SK-N-SH treated with all-trans-retinoic acid at 6 μM for 48 hours (cell line): ENCODE data around the gene ENPP7.

Experiments used
- ARNTL ChIP-seq: fragments of 450-650 bp; formaldehyde crosslinking; IDR thresholded peaks from 2 replicates; pipeline ENCODE4 v1.5.0; 2020; ENCODE audit warnings: low read depth, mild to moderate bottlenecking, moderate library complexity, borderline replicate concordance
- BACH2 ChIP-seq: fragments of 250-450 bp; sonication (Bioruptor Pico); IDR thresholded peaks from 2 replicates; pipeline ENCODE4 v1.9.0; 2021; ENCODE audit warnings: mild to moderate bottlenecking, borderline replicate concordance
- ISL1 ChIP-seq: fragments of 250-450 bp; sonication (Bioruptor Pico); IDR thresholded peaks from 2 replicates; pipeline ENCODE4 v2.1.2; 2022; ENCODE audit warnings: mild to moderate bottlenecking, moderate library complexity
- RARB ChIP-seq: fragments of 250-450 bp; sonication (Bioruptor Pico); IDR thresholded peaks from 2 replicates; pipeline ENCODE4 v1.8.0; 2021; ENCODE audit warnings: mild to moderate bottlenecking, moderate library complexity
- ZFP30 ChIP-seq: fragments of 450-650 bp; formaldehyde crosslinking; IDR thresholded peaks from 2 replicates; pipeline ENCODE4 v1.5.0; 2022; ENCODE audit warnings: mild to moderate bottlenecking, moderate library complexity
- ZNF70 ChIP-seq: fragments of 450-650 bp; formaldehyde crosslinking; IDR thresholded peaks from 2 replicates; pipeline ENCODE4 v1.5.0; 2020; ENCODE audit warnings: mild to moderate bottlenecking, moderate library complexity
- TF ChIP-seq, protein P1 (sequence below): fragments of 250-450 bp; sonication (Bioruptor Pico); IDR thresholded peaks from 2 replicates; pipeline ENCODE4 v1.5.1; 2021; ENCODE audit warnings: mild to moderate bottlenecking, moderate library complexity
- TF ChIP-seq, protein P2 (sequence below): fragments of 250-450 bp; sonication (Bioruptor Pico); IDR thresholded peaks from 2 replicates; pipeline ENCODE4 v1.5.1; 2020; ENCODE audit warnings: low read depth, mild to moderate bottlenecking, moderate library complexity
- TF ChIP-seq, protein P3 (sequence below): fragments of 250-450 bp; sonication (Bioruptor Pico); IDR thresholded peaks from 2 replicates; pipeline ENCODE4 v1.8.0; 2020; ENCODE audit warnings: mild to moderate bottlenecking, moderate library complexity, borderline replicate concordance

DNA sequence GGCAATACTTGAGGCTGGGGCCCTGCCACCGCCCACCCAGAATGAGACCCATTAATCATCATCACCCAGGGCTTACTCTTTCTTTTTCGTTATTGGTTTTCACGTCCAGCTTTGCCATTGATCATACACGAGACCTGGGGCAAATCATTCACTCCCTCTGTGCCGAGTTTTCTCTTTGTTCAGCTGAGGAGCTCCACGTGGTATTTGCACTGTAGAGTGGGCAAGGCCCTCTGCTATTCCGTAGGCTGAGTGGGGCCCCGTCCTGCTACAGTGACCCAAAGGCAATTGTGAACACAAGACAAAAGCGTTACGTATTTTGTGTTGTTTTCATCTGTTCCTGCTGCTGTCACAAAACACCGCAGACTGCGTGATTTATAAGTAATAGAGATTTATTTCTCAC is 23.6 kb downstream of the ENPP7 start:
- TF ChIP-seq ZNF70 = no peak
- no peak for TF ChIP-seq ARNTL (CRISPR knock-in tag)
- TF ChIP-seq, protein P1, sequence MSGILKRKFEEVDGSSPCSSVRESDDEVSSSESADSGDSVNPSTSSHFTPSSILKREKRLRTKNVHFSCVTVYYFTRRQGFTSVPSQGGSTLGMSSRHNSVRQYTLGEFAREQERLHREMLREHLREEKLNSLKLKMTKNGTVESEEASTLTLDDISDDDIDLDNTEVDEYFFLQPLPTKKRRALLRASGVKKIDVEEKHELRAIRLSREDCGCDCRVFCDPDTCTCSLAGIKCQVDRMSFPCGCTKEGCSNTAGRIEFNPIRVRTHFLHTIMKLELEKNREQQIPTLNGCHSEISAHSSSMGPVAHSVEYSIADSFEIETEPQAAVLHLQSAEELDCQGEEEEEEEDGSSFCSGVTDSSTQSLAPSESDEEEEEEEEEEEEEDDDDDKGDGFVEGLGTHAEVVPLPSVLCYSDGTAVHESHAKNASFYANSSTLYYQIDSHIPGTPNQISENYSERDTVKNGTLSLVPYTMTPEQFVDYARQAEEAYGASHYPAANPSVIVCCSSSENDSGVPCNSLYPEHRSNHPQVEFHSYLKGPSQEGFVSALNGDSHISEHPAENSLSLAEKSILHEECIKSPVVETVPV (CRISPR knock-in tag) = no peak
- no peak for TF ChIP-seq BACH2 (CRISPR knock-in tag)
- TF ChIP-seq RARB (CRISPR knock-in tag) = no peak
- TF ChIP-seq ISL1 = no peak
- TF ChIP-seq, protein P2, sequence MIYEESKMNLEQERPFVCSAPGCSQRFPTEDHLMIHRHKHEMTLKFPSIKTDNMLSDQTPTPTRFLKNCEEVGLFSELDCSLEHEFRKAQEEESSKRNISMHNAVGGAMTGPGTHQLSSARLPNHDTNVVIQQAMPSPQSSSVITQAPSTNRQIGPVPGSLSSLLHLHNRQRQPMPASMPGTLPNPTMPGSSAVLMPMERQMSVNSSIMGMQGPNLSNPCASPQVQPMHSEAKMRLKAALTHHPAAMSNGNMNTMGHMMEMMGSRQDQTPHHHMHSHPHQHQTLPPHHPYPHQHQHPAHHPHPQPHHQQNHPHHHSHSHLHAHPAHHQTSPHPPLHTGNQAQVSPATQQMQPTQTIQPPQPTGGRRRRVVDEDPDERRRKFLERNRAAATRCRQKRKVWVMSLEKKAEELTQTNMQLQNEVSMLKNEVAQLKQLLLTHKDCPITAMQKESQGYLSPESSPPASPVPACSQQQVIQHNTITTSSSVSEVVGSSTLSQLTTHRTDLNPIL = no peak
- TF ChIP-seq, protein P3, sequence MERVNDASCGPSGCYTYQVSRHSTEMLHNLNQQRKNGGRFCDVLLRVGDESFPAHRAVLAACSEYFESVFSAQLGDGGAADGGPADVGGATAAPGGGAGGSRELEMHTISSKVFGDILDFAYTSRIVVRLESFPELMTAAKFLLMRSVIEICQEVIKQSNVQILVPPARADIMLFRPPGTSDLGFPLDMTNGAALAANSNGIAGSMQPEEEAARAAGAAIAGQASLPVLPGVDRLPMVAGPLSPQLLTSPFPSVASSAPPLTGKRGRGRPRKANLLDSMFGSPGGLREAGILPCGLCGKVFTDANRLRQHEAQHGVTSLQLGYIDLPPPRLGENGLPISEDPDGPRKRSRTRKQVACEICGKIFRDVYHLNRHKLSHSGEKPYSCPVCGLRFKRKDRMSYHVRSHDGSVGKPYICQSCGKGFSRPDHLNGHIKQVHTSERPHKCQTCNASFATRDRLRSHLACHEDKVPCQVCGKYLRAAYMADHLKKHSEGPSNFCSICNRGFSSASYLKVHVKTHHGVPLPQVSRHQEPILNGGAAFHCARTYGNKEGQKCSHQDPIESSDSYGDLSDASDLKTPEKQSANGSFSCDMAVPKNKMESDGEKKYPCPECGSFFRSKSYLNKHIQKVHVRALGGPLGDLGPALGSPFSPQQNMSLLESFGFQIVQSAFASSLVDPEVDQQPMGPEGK (CRISPR knock-in tag) = no peak
- TF ChIP-seq ZFP30 (CRISPR knock-in tag) = no peak
